ENCODE data around the gene PNPLA5.

DNA sequence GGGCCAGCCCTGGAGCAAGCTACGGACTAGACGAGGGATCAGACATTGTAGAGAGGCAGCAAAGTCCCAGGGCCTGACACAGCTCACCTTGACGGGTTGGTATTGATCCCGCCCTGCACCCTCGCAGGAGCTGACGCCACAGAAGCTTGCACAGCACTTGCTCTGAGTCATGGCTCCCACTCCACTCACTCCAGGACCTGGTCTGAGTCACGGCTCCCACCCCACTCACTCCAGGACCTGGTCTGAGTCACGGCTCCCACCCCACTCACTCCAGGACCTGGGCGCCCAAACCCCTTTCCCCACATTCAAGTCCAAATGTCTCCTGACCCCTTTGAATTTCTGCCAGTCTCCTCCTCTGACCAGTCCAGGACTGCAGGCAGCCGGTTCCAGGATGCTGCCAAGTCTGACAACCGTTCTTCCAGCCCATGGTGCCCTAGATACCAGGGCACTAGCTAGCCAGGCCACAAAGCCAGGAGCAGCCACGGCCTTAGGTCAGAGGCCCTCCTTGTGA is 6.0 kb upstream of the PNPLA5 start:
- TF ChIP-seq CTCF (IDR thresholded peaks at IDR 0.05), result no peak
- TF ChIP-seq POLR2A (IDR thresholded peaks at IDR 0.05), result no peak
- no peak for TF ChIP-seq POLR2AphosphoS5 (IDR thresholded peaks at IDR 0.05)
- no peak for TF ChIP-seq EP300 (IDR thresholded peaks at IDR 0.05)
